GOT3 (cell line): ENCODE measurements around the gene DPP7.
A peak's percentile ranks its signal among the peaks of the same experiment; 100 is the strongest.

Experiments used
- DNase-seq: peaks from one replicate; lab custom pipeline; 2025; ENCODE audit warnings: mixed read lengths; lab: John Stamatoyannopoulos, UW

Gene DPP7

GRCh38 chr9:137088121-137088520 lies 26.4 kb downstream of the DPP7 start:
- no peak for DNase-seq

- no peak for DNase-seq
Measured at GRCh38 chr9:137087409-137087925, 27.1 kb downstream of the DPP7 start.

- DNase-seq, result peak; percentile 94
Measured at GRCh38 chr9:137086531-137087408, 27.8 kb downstream of the DPP7 start, which contains the start of gene MAN1B1. TSS of gene MAN1B1 (plus strand) at chr9:137086985. CDS start at chr9:137087000, 15 bp downstream.

GRCh38 chr9:137085920-137086530 lies 28.5 kb downstream of the DPP7 start:
- DNase-seq, result no peak

GRCh38 chr9:137084526-137084925 lies 30.0 kb downstream of the DPP7 start:
- no peak for DNase-seq

- DNase-seq, result peak; percentile 86
Measured at GRCh38 chr9:137083394-137084004, 31.0 kb downstream of the DPP7 start.

GRCh38 chr9:137082925-137083290 lies 31.6 kb downstream of the DPP7 start:
- DNase-seq, result no peak

- DNase-seq, result no peak
Measured at GRCh38 chr9:137082222-137082924, 32.2 kb downstream of the DPP7 start.

GRCh38 chr9:137080260-137081122 lies 34.0 kb downstream of the DPP7 start:
- no peak for DNase-seq

GRCh38 chr9:137079401-137079787 lies 35.1 kb downstream of the DPP7 start:
- DNase-seq, result no peak

GRCh38 chr9:137078701-137079400 lies 35.7 kb downstream of the DPP7 start:
- DNase-seq, result no peak

- no peak for DNase-seq
Measured at GRCh38 chr9:137077758-137078693, 36.5 kb downstream of the DPP7 start.

- no peak for DNase-seq
Measured at GRCh38 chr9:137077010-137077747, 37.4 kb downstream of the DPP7 start, which contains the start of gene UAP1L1. TSS of gene UAP1L1 (plus strand) at chr9:137077517. CDS start at chr9:137077533, 16 bp downstream.

- no peak for DNase-seq
Measured at GRCh38 chr9:137076636-137077009, 37.9 kb downstream of the DPP7 start.

- DNase-seq, result no peak
Measured at GRCh38 chr9:137075275-137075775, 39.2 kb downstream of the DPP7 start.

GRCh38 chr9:137074657-137075274 lies 39.8 kb downstream of the DPP7 start:
- no peak for DNase-seq

- no peak for DNase-seq
Measured at GRCh38 chr9:137073992-137074399, 40.5 kb downstream of the DPP7 start.

GRCh38 chr9:137071282-137071681 lies 43.3 kb downstream of the DPP7 start:
- no peak for DNase-seq
